GM19023 (cell line): ENCODE data around the gene PAWR.
A peak's percentile ranks its signal among the peaks of the same experiment; 100 is the strongest.
"Not testable (repeated sequence)": the region's sequence is repeated elsewhere in the genome, so short reads cannot be mapped to it uniquely, and the experiment has no call there.

Experiments used
- ATAC-seq: cut with Tn5 transposase; IDR thresholded peaks from one replicate; pipeline ENCODE4 v1.9.1; 2021; ENCODE audit warnings: mild to moderate bottlenecking, moderate library complexity; ENCODE audit not compliant: unreplicated experiment

The PAWR gene

GRCh38 chr12:79650440-79650839, 40.3 kb downstream of the PAWR start:
- no peak for ATAC-seq

- no peak for ATAC-seq
These were observed 41.9 kb downstream of the PAWR start for GRCh38 chr12:79648881-79649280.

GRCh38 chr12:79646843-79647242, 43.9 kb downstream of the PAWR start:
- not testable (repeated sequence) for ATAC-seq

DNA sequence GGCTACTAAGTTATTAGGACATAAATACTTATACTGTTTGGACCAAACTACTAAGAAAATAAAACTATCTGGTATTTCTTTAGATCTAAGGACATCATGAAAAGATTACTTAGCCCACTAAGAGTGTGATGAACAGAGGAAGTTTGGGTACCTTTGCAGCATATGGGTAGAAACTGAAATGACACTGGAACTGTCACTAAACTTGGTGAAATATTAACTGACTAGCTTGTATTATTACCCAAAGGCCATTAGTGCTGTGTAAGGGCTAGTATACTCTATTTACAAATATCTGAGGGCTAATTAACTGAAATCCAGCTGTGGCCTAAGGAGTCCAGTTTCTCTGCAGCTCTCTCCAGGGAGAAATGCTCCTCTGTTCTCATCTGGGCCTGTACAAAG, 45.5 kb downstream of the PAWR start:
- ATAC-seq, result peak; percentile 98

DNA sequence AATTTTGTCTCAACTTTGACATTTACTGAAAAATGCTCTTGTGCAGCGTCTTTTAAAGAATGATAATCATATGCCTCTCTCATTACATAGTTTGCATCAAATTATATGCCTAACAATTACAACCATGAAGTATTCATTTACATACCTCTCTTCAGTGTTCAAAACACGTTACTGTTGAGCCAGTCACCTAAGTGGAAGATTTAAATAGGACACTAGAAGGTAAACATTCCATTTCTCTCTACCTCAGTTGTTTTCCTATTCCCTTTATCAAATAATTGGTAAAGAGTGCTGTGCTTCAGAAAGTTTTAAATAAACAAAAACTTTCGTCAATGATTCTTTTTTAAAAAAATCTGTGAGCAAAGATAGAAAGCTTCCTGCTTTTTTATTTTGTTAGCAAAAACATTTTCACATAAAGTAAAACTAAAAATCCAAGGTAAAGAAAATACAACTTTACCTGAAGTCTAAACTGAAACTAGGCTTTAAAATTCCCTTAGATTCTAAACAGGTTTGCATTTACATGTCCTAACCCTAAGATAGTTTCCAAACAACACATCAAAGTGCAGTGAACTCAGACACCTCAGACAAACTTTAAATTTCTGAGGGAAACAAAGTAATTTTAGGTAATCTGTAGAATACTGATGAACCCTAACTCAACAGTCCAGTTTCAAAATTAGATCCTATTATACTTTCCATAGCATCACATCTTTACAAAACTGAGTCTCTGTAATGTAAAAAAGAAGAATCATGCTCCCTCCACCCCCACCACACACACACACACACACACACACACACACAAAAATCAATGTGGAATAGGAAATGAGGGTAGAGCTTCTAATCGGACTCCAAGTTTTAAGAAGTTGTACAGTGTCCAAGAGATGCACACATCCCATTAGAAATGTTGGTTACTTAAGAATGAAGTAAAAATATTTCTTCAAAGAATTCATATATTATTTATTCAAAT, 46.2 kb downstream of the PAWR start:
- no peak for ATAC-seq

DNA sequence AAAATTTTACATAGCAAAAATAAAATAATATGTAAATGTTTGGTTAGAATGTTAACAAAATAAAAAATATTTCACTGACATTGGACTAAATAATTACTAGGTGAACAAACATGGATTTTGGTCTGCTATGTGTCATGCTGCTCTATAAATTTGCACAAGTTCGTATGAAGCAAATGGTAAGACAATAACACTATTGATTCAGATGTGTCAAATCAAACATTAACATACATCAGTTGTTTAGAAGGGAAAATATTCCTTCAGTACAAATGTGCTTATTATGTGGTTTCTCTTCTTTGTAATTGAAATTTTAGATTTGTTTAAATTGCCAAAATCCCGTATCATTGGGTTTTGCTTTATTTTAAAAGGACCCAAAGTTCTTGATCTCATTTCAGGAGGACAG, 46.9 kb downstream of the PAWR start:
- ATAC-seq, result no peak

DNA sequence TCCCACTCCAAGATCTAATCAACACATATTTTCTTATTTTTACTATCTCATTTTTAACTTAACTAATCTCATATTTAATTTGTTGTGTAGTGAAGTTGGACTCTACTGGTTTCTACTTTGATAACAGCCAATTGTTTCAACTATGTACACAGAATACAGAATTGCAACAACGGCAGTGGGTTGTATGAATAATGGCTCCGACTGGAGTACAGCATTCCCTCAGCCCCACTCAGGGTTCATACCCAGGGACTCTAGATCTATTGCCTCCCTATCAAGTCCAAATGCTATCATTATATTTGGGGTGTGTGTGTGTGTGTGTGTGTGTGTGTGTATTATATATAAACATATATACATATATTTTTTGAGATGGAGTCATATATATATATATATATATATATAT, 52.3 kb downstream of the PAWR start:
- ATAC-seq, result no peak

DNA sequence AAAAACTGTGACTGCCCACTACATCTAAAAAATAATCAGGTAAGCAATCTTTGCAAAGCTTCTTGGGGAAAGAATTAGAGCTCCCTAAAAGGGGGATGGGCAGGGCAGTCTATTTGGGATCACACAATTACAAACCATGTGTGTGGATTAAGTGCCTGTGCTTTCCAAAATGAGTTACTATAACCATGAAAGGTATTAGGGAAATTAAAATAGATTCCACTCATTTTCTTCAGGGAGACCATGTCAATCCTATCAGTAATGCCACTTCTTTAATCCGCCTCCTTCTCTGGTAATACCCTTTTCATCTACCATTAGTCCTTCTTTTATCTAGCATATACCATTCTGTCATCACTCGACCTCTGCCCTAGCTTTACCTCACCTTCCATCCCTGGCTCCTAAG, 53.7 kb downstream of the PAWR start:
- ATAC-seq, result no peak

DNA sequence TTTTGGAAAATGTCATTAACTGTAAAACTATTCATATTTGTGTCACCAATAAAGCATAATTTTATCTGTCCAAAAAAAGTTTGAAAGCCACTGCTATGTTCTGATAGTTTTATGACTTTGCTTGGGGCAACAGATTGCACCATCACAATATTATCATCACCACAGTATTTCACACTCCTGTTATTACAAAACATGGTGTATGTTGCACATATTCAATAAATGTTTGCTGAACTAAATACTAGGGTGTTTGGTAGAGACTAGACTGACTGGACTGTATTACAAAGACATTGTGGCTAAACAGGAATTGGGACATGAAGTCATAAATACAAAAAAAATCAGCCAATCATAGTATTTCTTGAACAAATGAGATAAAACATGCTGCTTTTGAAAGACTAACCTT, 55.1 kb downstream of the PAWR start:
- no peak for ATAC-seq

- ATAC-seq, result no peak
These were observed 55.8 kb downstream of the PAWR start for GRCh38 chr12:79634957-79635471.

DNA sequence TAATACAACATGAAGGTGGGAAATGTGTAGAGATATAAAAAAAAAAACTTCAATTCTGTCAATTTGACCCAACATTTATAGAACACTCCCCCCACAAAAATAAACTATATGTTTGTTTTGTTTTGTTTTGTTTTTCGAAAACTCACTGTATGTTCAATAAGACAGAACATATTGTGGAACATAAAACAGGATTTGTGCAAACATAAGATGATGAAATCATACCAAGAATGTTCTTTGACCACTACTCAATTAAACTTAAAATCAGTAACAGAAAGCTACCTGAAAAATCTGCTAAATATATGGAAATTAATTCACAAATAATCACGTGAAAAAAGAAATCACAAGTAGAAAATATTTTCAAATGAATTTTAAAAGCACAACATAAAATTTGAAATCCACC, 61.2 kb downstream of the PAWR start:
- ATAC-seq, result no peak

DNA sequence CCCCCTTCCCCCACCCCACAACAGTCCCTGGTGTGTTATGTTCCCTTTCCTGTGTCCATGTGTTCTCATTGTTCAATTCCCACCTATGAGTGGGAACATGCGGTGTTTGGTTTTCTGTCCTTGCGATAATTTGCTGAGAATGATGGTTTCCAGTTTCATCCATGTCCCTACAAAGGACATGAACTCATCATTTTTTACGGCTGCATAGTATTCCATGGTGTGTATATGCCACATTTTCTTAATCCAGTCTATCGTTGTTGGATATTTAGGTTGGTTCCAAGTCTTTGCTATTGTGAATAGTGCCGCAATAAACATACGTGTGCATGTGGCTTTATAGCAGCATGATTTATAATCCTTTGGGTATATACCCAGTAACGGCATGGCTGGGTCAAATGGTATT, 64.0 kb downstream of the PAWR start:
- not testable (repeated sequence) for ATAC-seq

DNA sequence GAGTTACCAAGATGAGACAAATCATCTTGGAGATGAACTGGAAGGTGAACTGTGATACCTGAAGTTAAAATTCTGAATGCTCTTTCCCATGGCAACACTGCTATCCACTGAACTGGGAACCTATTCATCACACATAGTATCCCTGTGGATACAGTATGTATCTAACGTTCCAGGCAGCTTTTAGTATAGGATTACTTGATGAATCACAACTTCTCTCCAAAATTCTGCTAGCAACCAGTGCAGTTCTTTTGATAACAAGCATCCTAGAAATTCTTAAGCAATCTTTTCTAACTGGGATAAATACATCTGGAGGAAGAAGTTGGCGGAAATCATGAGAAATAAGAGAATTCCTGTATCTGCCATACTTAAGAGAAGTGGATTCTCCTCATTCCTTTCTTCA, 66.4 kb downstream of the PAWR start:
- ATAC-seq, result no peak

DNA sequence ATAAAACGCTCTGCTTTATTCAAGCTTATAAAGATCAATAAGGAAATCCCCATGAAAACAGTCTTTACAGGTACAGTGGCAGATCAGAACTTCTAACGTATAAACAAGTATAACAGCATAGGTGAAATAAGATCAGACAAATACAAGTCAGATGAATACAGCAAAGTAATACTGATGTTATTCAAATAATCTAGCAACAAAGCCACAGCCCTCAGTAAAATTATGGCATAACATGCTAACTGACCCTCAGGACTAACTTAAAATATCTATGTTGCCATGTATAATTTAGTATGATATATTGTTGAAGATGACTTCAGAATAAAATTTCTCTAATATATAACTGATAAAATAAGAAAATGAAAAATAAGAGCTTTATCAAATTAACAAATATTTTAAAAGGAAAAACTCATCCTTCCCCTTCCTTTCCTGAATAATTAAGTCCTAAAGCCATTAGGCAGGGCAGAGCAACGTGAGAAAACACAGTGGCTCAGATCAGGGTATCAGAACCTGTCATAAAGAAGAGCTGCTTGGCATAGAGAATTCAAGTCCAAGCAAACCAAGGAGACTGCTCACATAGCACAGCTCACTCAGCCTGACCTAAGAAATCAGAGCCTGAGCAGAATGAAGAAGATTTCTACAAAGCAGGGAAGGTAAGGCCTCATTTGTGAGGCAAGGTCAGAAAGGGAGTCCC, 70.7 kb downstream of the PAWR start:
- no peak for ATAC-seq

GRCh38 chr12:79618848-79619404, 71.8 kb downstream of the PAWR start:
- no peak for ATAC-seq

GRCh38 chr12:79617696-79618095, 73.1 kb downstream of the PAWR start:
- ATAC-seq, result no peak

DNA sequence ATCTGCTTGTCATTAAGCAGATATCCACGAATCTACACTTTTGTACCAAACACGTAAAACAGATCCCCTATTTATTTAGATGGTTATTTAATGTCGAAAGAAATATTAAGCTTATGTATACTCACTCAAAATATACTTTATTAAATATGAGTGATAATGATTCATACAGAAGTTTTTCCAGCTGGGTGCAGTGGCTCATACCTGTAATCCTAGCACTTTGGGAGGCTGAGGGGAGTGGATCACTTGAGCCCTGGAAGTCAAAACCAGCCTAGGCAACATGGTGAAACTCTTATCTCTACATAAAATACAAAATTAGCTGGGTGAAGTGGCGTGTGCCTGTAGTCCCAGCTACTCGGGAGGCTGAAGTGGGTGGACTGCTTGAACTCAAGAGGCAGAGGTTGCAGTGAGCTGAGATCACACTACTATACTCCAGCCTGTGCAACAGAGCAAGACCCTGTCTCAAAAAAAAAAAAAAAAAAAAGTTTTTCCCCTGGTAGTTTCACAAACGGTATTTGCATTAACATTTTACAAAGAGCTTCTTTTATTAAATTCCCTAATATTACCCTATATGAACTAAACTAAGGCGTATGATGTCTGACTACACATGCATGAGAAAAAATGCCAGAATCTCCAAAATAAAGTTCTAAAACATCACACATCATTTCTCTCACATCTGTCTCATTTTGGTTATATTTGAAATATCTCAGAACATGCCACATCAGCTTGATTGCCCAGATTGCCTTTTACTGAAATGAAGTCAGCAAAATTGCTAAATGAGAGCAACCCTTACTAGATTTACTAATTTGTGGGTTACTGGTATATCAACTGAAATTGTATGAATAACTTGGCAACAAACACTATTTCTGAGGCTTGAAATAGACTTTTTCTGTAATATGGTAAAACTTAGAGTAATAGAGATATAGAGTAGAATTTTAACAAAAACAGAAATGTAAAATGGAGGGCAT, 74.9 kb downstream of the PAWR start:
- peak; percentile 64 for ATAC-seq

GRCh38 chr12:79614730-79615129, 76.0 kb downstream of the PAWR start:
- no peak for ATAC-seq

DNA sequence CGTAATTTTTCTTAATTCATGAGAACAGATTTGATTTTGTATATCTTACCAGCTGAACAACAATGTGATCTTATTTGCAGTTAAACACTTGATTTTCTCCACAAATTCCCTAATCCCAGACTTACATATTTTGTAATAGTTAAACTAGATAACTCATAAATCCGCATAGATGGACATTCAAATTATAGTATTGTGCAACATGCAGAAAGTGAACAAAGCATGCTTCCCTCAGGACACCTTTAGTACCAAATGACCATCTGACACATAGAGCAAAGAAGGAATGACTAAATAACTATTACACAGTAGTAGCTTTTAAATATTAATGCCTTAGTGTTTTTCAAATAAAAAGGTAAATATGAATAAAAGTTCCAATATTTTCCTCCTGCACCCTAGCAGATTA, 88.9 kb downstream of the PAWR start:
- ATAC-seq, result no peak

- no peak for ATAC-seq
These were observed 92.9 kb downstream of the PAWR start for GRCh38 chr12:79597910-79598309.
